HG03159 (cell line): Measurements from ENCODE around the gene DOCK1.

Experiments
- ATAC-seq: cut with Tn5 transposase; IDR thresholded peaks from one replicate; pipeline ENCODE4 v1.9.1; 2021; ENCODE audit warnings: mild to moderate bottlenecking, moderate library complexity; ENCODE audit not compliant: unreplicated experiment

Gene DOCK1

DNA sequence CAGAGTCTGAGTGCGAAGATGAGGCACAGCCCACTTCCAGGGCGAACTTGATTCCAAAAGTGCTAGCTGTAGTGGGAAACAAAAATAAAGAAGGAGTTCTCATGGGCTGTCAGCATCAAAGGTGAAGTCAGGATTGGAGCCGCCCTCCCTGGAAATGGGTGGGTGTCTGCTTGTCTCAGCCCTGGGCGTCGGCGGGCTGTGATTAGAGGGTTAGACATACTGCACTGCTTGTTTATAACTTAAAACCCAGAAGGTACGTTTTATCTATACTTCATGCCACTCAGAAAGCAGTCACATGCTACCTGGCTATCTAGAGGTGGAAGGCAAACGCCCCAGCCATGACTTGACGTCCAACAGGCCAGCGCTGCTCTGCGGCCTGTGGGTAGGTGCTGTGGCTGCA lies 535.1 kb downstream of the DOCK1 start:
- no peak for ATAC-seq

DNA sequence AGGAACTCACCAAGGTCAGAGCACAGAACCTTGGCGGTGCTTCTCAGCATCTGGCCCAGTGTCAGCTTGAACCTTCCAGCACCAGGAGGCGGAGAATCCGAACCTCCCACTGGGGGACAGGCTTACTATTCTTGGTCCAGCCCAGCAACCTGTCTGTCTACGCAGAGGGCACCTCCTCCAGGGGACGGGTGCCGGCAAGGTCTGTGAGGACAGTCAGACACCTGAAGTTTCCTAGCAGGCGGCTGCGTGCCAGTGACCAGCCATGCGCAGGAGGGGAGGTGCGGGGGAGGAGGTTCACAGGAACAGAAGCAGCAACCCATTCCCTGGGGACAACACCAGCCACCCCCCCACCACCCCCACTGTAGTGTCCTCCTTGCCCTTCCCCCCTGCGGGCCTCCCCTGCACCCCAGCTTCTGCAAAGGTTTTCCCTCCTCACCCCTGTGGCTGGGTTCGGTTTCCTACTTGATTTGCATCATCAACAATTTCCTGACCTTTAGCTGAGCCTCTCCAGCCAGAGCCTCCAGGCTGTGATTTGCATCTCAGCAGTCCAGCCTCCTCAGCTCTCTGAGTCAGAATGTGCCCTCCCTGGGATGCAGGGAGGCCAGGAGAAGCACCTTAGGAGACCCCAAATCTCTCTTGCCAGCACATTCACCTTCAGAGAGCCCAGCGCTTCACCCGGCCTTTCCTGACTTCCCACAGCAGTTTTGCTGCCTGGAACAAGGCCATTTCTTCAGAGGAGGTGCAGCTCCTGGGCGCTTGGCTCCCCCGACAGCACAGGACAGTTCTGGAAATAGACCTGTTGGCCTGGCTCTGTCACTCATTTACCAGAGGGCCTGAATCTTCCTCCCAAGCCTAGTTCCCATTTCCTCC lies 536.4 kb downstream of the DOCK1 start:
- no peak for ATAC-seq

DNA sequence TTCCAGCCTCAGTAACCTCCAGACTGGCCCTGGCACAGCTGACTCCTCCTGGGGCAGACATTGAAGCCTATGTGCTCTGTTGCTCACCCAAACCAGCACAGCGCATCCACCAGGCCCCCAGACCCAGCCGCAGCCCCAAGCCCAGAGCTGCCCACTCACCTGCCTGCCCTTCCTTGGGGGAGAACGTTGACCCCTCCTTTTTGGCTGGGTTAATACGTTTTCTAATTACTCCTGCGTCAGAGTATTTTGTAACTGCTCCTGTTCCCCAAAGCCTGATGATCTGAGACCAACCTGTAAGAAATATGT lies 536.9 kb downstream of the DOCK1 start:
- ATAC-seq: no peak

DNA sequence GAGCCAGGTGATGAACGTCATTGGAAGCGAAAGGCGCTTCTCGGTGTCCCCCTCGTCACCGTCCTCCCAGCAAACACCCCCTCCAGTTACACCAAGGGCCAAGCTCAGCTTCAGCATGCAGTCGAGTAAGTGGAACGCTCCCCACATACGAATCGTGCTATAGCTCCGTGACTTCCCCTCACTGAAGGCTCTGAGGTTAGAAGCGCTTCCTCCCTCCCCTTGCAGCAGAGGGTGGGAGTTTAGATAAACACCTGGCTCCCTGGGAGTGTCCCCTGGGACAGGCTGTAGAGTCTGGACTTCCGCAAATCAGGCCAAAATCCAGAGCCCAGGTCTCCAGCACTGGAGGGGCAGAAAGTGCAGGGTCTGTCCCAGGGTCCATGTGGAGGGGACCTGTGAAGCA lies 538.9 kb downstream of the DOCK1 start:
- ATAC-seq: no peak

DNA sequence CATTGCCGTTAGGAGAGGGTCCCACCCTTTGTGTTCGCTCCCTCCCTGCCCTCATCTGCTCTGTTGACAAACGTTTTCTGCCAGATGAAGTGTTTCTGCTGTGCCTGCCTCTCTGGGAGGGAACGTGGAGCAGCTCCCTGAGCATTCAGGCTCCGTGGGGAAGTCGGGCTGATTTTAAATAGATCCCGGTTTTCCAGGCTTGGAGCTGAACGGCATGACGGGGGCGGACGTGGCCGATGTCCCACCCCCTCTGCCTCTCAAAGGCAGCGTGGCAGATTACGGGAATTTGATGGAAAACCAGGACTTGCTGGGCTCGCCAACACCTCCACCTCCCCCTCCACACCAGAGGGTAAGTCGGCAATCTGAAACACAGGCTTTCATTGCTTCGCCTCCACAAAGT lies 542.0 kb downstream of the DOCK1 start:
- no peak for ATAC-seq

DNA sequence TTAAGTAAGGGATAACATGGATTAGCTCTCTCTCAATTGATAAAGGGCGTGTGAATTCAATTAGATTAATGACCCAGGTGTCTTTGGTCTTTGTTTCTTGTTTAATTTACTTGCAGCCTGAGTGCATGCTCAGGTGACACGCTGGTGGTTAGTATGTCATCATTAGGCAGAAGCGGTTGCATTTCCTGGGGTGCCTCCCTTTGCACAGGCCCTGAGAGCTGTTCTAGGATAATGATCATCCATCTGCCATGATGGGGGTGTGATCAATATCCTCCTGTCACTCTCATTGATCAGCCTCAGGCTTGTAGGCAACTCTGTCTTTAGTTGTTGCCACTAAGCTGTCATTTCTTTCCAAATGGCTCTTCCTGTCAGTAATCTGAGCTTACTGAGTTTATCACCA lies 544.3 kb downstream of the DOCK1 start:
- no peak for ATAC-seq

- ATAC-seq: no peak
Measured at GRCh38 chr10:127450644-127451043, 545.4 kb downstream of the DOCK1 start.

GRCh38 chr10:127451628-127452027 lies 546.4 kb downstream of the DOCK1 start:
- no peak for ATAC-seq

DNA sequence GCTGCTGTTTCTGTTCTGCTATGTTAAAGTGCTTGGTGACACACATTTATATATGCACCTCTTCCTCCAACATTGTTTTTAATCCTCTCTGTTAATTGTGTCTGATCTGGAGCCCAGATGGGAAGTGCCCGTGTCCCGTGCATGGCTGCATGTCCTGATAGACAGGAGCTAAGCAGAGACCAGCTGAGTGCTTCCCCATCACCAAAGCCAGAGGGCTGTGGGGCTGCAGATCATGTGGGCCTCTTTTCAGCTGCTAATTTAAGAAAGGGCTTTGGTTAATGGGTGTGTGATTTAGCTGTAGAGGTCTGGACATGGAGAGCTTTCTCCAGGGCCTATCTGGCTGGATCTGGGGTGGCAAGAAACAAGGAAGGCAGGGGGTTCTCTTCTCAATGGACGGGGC lies 547.3 kb downstream of the DOCK1 start:
- no peak for ATAC-seq

- no peak for ATAC-seq
Measured at GRCh38 chr10:127453706-127454105, 548.5 kb downstream of the DOCK1 start.

DNA sequence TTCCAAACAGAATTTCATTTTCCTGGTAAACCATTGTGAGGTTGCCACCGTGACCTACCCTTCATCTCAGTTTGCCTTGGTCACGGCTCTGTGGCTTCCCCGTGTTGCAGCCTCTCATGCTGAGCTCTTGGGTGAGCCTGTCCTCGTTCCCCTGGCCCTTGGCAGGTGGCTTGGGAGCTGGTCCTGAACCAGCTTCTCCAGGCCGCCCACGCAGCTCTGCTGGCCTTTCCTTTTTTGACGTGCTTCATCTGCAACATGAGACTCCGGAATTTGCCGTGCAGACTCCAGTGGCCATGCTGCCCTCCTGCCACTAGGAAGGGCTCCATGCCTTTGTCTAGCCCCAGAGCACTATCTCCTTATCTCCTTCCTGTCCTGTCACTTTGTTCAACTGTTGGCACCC lies 550.9 kb downstream of the DOCK1 start:
- no peak for ATAC-seq

DNA sequence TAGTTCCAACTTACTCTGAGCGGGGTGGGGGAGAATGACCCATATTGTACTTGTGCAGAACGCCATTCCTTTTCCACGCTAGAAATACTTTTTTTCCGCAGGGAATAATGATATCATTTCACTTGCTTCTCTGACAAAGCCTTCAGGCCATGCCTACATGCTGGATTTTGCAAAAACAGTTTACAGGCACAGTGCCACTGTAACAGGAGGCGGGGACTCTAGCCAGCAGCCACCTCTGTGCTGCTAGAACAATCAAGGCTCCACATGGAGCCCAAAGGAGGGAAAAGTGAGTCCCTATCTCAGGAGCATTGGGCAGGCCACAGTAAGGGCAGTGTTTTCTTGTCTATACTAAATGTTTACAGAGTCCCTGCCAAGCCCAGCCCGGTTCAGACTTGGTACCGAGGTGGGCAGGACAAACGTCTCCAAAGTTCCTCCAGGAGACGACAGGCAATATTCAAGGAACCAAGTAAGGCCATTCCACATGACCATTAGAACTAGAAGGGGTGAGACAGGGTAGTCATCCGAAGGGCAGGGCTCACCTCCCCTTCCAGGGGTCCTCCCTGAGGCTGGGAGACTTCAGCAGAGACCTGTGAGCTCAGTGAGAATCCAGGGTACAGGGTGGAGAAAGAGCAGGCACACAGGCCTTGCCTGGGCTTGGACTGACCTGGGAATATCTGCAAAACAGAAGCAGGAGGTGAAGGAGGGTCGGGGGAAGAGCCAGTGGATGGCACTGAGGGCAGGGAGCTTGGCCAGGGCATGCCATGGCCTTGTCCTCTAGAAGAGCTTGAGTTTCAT lies 553.0 kb downstream of the DOCK1 start:
- no peak for ATAC-seq

DNA sequence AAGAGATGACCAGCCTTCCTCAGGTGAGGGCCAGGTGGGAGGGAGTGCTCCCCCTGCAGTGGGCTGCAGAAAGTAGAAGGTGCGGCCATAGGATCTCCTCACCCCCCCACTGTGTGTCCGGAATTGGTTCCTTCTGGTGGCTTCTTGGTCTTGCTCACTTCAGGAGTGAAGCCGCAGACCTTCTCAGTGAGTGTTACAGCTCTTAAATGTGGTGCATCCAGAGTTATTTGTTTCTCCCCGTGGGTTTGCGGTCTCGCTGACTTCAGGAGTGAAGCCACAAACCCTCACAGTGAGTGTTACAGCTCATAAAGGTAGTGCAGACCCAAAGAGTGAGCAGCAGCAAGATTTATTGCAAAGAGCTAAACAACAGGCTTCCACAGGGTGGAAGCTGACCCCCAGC lies 553.6 kb downstream of the DOCK1 start:
- no peak for ATAC-seq

DNA sequence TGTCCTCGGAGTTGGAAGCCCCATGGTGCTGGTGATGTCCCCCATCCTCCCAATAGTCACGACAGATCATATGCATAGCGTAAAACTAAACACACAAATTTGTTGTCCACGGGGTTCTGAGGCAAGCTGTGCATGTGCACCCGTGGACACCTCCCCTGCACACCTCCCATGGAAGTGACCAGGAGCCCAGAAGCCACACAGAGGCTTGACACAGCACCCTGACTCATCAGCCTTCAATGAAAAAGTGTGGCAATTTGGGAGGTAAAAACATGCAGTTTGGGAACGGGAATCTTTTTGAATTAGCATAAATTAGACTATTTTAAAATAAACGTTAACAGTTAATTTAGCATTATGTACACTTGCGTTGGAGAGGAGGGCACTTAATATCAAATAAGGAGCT lies 554.7 kb downstream of the DOCK1 start:
- ATAC-seq: no peak

DNA sequence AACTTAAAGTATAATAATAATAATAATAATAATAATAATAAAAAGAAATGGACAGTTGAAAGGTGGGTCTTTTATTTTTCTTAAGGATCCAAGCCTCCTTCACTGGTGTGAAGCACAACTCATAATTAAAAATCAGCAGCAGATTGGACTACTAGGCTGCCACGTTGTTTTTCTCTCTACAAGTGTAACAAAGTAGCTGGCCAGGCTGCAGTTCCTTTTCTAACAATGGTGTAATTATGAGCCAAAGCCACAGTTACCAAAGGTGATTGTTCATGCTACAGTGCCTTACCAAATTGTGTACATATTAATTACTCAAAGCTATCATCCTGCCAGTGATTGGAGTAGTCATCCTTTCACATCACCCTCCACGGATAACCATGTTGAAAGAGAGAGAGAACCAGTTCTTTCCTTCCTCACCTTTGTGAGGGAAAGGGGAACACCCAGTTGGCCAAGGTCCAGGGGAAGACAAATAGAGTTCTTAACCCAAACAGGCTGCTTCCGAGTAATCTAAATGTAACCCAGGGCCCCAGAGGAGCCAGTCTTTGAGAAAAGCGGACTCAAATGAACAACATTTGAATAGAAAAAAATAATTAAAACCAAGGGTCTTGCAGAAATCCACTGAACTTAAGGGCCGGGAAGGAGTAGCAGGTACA lies 557.5 kb downstream of the DOCK1 start:
- no peak for ATAC-seq

- no peak for ATAC-seq
Measured at GRCh38 chr10:127463548-127463947, 558.3 kb downstream of the DOCK1 start.

- ATAC-seq: no peak
Measured at GRCh38 chr10:127464561-127464960, 559.3 kb downstream of the DOCK1 start.

DNA sequence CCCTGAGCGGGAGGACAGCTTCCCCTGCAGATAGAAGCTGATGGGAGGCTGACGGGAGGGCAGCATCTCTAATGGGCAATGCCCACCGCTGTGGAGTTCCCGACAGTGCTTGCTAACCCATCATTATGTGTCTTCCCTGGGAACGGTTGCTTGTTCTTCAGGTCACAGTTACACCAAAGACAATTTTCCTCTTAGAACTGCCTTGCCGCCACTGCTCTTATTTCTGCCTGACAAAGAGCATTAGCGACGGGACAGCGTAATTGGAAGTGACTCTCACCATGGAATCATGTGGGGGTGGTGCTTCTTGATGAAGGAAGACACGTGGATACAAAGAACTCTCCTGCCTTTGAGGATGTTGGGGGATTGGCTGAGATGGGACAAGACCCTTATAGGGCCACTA lies 562.6 kb downstream of the DOCK1 start:
- ATAC-seq: no peak

GRCh38 chr10:127468632-127469031 lies 563.4 kb downstream of the DOCK1 start:
- no peak for ATAC-seq

GRCh38 chr10:127470911-127471310 lies 565.7 kb downstream of the DOCK1 start:
- no peak for ATAC-seq

GRCh38 chr10:127472976-127473375 lies 567.7 kb downstream of the DOCK1 start:
- no peak for ATAC-seq

- ATAC-seq: no peak
Measured at GRCh38 chr10:127474501-127474900, 569.3 kb downstream of the DOCK1 start.
